Brain pericyte (primary cell): ENCODE measurements around the gene COMT.

Source experiments
- DNase-seq: peaks from one replicate; pipeline ENCODE4 v3.0.0-alpha.2; 2012; ENCODE audit warnings: low read depth, low spot score

Gene COMT

DNA sequence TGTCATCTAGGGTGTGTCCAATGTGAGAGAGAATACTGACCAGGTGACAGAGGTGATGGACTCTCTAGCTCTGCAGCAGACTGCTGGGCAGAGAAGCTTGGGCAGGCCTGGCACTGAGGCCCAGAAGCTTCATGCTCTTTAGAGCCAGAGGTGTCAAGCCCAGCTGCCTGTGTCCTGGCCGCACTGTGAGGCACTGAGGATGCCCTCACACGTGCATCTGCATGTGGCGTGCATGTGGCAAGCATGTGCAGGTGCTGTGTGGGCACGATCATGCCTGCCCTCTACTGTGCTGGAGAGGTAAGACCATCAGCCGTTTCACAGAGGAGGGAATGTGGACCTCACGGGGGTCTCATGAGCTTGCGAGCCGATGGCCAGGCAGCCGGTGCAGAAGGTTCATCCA lies 15.9 kb downstream of the COMT start:
- DNase-seq, result no peak

DNA sequence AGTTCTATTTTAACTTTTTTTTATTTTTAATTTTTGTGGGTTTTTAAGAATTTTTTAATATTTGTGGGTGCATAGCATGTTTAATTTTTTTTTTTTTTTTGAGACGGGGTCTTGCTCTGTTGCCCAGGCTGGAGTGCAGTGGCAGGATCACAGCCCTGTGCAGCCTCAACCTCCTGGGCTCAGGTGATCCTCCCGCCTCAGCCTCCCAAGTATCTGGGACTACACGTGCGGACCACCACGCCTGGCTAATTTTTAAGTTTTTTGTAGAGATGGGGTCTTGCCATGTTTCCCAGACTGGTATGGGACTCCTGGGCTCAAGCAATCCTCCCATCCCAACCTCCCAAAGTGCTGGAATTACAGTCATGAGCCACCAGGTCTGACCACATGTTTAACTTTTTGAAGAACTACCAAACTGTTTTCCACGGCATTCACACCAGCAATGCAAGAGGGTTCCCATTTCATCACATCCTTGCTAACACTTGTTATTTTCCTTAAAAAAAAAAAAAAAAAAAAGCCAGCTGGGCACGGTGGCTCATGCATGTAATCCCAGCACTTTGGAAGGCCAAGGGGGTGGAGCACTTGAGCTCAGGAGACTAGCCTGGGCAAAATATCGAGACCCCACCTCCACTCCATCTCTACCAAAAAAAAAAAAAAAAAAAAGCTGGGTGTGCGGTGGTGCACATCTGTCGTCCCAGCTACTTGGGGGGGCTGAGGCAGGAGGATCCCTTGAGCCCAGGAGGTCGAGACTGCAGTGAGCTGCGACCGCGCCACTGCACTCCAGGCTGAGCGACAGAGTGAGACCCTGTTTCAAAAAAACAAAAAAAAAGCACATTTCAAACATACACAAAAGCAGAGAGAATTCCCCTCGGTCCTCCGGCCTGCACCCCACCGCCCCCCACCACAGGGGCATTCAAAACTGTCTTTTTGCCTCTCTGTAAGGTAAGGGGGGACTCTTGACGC lies 16.8 kb downstream of the COMT start:
- no peak for DNase-seq

DNA sequence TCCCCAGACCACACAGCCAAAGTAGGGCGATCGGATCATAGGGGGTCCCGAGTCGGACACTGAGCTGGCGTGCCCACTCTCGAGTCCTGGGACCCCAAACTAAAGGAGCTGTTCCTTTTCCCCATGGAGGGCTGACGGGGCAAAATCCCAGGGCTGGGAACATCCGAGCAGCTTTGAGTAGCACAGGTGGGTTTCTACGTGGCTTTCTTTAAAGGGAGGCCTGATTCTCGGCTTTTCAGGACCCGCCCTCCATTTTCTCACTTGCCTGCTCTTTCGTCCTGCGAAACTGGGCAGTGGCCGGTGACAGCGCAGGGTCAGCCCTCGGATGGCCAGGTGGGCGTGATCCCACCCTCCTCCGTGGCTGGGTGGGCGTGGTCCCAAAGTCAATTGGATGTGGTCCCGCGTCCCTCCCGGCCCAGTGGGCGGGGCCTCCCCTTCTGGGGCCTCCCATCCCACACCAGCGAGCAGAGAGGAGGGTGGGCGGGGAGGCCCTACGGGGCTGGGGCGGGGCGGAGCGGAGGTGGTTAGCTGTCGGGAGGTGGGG lies 17.5 kb downstream of the COMT start:
- no peak for DNase-seq

DNA sequence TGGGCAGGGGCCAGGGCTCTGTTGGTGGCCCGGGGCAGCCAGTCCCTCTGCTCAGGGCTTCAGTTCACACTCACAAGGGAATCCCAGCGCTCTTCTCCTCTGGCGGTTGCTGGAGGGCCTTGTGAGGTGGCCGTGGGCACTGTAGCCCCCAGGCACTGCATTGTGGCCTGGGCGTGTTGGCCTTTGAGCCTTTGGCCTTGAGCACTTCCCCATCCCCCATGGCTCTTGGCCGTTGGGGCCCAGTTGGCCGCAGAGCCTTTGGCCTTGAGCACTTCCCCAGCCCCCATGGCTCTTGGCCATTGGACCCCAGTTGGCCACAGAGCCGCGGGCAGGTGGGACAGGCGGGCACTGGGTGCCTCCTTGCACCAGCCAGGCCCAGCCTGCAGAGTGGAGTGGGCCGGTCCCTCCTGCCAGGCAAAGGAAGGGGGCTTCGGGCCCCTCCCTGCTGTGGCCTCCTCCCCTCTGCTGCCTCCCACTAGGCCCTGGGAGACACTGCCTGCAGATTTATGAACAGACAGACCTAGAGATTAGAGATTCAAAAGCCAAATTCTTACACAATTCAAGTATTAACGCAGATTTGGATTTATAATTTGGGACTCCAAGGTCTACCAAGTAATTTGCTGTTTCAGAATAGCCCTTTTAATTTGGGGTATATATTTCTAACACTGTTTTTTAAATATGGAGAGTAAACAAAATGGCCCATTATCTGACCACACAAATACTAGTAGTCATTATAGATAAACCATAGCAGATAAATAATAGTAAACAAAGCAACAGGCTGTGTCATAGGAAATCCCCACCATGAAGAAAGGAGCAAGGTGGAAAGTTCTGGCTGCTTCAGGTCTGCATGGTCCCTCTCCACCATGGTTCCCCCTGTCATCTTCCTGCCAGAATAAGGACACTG lies 18.3 kb downstream of the COMT start:
- no peak for DNase-seq

DNA sequence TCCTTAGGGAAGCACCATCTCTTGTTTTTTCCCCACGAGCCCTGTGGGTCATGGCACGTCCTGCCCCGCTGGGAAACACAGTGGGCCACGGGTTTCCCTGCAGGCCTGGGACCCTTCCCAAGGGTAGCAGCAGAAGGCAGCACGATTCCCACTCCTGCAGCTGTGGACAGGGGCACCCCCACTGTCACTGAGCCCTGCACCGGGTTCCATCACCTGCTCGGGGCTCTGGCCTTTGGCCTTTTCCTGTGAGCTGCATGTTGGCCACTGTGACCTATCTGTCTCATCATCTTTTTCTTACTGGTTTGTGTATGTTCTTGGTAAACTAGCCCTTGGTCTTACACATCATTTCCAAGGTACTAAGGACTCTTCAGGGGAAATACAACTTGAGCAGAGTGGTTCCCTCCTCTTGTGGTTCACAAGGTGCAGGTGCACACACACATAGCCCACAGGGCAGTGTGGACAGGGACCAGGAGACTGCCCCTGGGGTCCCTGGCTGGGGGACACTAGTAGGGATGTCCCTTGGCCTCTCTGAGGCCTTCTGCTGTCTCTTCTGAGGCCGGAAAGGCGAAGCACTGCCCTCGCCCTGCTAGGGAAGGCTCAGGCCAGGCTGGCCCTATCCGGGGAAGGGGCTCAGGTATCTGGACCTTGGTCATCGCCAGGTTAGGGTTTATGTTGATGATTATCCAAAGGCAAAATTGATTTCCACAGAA lies 19.1 kb downstream of the COMT start:
- no peak for DNase-seq

DNA sequence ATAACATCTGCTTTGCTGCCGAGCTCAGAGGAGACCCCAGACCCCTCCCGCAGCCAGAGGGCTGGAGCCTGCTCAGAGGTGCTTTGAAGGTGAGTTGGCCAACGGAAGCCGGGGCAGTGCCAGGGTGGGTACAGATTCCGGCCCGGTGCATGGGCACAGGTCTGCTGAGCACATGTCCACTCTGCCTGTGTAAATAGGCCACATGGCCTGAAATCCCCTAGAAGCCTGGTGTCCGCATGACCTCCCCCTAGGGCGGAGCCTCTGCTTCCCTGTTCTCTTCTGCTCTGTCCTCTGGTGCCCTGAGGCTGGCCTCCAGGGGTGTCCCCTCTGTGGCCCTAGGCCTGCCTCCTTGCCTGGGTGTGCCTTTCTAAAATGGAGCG lies 19.6 kb downstream of the COMT start:
- DNase-seq, result no peak

DNA sequence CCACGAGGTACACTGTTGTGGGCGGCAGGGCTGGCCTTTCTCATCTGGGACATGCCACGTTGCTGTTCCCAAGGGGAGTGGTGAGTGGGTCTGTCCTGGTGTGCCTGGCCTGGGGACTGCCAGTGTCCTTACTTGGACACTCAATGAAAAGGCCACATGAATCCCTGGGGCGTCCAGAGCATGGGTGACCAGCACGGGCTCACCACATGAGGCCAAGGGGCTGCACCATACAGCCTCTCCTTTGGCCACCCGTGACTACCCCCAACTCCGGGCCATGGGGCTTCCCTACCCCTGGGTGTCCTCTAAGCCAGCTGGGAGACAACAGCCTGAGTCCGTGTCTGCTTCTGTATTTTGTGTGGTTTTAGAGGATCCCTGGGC lies 20.3 kb downstream of the COMT start:
- DNase-seq, result no peak

DNA sequence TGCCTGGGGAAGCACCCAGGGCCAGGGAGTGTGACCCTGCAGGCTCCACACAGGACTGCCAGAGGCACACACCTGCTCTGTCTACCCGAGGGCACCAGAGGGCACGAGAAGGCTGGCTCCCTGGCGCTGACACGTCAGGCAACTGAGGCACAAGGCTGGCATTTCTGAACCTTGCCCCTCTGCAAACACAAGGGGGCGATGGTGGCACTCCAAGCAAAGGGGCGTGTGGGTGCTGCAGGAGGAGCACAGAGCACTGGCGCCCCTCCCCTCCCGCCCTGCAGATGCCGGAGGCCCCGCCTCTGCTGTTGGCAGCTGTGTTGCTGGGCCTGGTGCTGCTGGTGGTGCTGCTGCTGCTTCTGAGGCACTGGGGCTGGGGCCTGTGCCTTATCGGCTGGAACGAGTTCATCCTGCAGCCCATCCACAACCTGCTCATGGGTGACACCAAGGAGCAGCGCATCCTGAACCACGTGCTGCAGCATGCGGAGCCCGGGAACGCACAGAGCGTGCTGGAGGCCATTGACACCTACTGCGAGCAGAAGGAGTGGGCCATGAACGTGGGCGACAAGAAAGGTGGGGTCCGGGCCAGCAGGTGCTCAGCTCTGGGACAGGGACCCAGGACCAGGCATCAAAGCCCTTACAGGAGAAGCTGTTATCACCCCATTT lies 20.8 kb downstream of the COMT start:
- DNase-seq, result no peak

DNA sequence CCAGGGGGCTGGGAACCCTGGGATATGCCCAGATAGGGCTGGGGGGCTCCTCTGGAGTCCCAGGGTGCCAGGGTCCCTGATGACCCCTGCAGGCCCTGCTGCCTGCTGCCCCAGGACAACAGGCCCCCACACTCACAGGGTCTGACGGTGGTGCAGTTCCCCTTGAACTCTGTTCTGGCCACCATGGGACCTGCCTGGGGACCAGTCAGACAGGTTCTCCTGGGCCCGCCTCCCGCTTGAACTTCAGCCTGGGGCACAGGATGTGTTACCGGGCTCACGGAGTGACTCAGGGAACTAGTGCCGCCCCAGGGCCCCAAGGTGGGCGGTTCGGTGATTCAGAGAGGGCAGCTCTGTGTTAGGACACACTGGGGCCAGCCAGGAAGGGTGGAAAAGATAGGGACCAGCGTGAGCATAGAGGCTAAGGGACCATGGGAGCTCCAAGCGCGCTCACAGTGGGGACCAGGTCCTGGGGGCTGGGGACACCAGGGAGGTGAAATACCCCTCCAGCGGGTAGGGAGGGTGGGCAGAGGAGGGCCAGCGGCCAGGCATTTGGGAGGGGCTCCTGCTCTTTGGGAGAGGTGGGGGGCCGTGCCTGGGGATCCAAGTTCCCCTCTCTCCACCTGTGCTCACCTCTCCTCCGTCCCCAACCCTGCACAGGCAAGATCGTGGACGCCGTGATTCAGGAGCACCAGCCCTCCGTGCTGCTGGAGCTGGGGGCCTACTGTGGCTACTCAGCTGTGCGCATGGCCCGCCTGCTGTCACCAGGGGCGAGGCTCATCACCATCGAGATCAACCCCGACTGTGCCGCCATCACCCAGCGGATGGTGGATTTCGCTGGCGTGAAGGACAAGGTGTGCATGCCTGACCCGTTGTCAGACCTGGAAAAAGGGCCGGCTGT lies 21.6 kb downstream of the COMT start:
- DNase-seq, result no peak

DNA sequence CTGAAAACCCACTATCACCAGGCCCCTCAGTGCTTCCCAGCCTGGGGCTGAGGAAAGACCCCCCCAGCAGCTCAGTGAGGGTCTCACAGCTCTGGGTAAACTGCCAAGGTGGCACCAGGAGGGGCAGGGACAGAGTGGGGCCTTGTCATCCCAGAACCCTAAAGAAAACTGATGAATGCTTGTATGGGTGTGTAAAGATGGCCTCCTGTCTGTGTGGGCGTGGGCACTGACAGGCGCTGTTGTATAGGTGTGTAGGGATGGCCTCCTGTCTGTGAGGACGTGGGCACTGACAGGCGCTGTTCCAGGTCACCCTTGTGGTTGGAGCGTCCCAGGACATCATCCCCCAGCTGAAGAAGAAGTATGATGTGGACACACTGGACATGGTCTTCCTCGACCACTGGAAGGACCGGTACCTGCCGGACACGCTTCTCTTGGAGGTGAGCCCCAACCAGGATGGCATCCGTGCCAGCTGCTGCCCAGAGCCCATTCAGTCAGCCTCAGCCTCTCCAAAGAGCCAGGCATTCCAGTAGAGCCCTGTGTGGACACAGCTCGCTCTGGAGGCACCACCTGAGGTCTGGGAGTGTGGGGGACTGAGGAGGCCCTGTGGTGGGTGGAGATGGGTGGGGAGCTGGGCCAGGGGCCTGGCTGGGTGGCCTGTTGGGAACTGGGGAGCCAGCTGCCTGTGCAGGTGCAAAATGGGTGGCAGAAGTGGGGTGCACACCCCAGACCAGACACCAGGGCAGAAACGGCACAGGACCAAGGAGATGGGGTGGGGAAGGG lies 22.5 kb downstream of the COMT start:
- DNase-seq, result no peak

DNA sequence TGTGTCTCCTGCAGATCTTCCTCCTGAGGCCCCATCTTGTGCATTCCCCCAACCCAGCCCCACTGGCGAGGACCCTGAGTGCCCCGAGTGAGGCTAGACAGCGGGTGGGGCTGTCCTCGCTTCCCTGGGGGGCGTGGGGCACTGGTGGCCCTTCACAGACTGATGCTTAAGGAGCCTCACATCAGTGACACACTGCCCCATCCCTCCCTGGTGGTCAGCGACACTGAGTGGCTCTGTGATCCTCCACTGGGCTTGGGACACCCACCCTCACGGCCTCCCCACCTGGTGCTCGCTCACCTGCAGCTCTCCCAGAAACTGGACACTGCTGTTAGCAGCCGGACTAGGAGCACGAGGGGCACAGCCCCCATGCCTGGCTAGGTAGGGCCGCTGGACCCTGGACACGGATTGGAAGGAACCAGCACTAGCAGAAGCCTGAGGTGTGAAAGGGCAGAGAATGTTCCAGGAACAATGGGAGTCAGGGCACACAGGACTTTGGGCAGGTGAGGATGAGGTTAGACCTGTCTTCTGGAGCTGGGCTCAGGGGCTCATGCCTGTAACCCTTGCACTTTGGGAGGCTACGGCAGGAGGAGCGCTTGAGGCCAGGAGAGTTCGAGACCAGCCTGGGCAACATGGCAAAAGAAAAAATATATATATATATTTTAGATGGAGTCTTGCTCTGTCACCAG lies 23.3 kb downstream of the COMT start:
- no peak for DNase-seq

DNA sequence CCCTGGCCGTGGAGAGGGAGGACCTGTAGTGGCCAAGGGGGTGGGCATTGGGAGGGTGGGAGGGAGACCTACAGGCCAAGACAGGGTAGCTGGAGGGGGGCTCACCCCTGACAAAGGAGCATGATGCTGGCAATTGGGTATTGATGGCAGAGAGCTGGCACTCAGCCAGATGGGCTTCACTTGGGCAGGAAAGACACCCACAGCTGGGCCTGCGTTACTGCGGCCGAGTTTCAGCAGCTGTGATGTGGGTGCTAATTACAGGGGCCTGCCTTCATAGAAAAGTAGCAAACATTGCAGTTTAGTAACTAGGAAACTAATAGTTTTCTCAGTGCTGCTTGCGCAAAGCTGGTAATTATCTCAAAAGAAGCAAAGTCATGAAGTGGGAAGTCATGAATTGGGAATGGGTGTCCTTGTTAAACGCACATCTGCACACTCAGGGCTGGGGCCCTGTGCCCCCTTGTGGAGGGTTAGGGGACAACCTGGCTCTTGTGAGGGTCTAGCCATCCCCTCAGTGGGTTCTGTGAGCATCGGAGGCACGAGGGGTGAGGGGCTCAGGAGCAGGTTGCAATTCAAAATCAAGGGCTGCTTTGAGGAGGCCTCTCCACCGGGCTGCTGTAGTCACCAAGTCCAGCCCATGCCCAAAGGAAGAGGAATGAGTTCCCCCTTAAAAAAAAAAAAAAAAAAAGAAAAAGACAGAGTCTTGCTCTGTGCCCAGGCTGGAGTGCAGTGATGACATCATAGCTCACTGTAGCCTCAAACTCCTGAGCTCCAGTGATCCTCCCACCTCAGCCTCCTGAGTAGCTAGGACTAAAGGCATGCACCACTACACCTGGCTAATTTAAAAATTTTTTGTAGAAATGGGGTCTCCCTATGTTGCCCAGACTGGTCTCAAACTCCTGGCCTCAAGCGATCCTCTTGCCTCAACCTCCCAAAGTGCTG lies 24.5 kb downstream of the COMT start:
- DNase-seq, result no peak

DNA sequence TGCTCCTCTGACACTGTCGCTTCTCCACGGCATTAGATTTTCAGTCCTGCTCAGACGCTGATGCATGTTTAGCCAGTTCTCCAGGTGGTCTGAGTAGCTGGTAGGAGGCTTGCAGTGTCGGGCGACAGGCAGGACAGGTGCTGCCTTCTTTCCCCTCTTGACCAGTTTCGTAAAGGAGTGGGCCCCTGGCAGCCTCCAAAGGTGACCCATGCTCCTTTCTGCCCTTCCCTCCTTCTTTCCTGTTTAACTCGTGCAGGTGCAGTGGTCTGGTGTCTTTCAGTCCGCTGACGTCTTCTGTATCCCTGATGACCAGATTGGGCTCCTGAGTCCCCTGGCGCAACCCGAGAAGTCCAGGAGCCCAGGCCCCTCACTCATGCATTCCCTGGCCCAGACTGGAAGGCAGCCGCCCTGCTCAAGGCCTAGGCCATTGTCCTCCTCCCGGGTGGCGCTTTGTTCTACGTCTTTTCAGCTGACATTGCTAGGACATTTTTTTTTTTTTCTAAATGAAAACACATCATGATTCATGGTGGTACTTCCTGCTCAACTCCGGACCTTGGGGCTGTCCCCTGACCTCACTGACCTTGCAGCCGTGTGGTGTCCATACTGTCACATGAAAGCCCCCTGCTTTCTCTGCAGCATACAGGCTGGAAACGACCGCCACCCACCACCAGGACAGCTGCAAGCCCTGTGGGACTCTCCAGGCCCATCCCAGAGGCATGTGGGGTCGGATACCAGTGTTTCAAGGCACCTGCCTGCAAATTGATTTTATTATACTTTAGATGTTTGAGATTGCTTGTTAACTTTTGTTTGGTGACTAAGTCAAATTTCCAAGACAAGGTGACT lies 25.6 kb downstream of the COMT start:
- no peak for DNase-seq

DNA sequence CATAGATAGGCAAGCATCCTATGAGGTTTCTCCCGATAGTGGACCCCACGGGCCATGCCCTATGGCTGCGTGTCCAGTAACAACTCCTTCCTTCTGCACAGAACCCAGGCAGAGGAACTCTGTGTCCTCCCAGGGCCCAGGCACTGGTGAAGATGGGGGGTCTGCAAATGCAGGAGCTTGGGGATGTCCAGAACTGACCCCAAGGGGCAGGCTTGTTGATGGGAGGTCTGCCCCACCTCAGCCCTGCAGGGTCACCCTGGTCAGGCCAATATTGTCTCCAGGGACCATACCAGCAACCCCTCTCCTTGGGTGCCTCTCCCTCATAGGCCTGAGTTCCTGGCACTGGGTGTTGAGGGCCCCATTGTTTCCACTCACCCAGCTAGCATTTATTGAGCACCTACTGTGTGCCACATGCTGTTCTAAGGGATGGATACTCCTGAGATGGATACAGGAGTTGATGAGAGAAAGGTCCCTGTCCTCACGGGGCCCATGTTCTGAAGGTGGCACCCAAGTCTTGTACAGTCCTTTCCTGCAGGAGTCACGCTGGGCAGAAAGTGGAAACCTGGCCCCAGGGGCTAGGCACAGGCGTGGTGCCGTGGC lies 26.4 kb downstream of the COMT start:
- DNase-seq, result no peak

DNA sequence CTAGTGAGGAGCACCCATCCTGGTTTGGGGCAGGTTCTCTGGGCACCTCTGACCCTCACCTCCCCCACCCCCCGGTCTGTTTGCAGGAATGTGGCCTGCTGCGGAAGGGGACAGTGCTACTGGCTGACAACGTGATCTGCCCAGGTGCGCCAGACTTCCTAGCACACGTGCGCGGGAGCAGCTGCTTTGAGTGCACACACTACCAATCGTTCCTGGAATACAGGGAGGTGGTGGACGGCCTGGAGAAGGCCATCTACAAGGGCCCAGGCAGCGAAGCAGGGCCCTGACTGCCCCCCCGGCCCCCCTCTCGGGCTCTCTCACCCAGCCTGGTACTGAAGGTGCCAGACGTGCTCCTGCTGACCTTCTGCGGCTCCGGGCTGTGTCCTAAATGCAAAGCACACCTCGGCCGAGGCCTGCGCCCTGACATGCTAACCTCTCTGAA lies 26.9 kb downstream of the COMT start:
- DNase-seq, result no peak
